Activated CD8-positive, alpha-beta T cell treated with anti-CD3 and anti-CD28 coated beads, Interleukin-2, amount 10 ng/mL, durations not matched to agents 7 days and 5 days (primary cell): ENCODE measurements around the gene CATSPER1. TPM values are rescaled to one million over a fixed set of nuclear protein-coding genes. Genes with fewer than 3 reads are reported as not detected.
"Not testable (repeated sequence)": the region's sequence is repeated elsewhere in the genome, so short reads cannot be mapped to it uniquely, and the experiment has no call there.

Experiments
- ATAC-seq: fragments of 150-1000 bp; cut with Tn5 transposase; one replicate; pipeline ENCODE4 v1.10.0; 2021; ENCODE audit warnings: moderate library complexity
- CTCF ChIA-PET: fragments of 350-600 bp; sonication (Branson Sonifier 250); formaldehyde crosslinking; loops from one replicate; lab custom pipeline; 2021; ENCODE audit warnings: antibody characterized with exemption; lab: Charles Lee
- POLR2A ChIA-PET: fragments of 350-600 bp; sonication (Branson Sonifier 250); formaldehyde crosslinking; loops from one replicate; lab custom pipeline; 2021; ENCODE audit warnings: antibody characterized with exemption; lab: Charles Lee
- DNase-seq: peaks from one replicate; pipeline ENCODE4 v3.0.0-alpha.2; 2020
- H3K27ac Mint-ChIP-seq: one replicate; pipeline ENCODE4 v1.8.0; 2021; ENCODE audit warnings: mild to moderate bottlenecking, mixed read lengths
- H3K27me3 Mint-ChIP-seq: one replicate; pipeline ENCODE4 v1.8.0; 2021; ENCODE audit warnings: low read depth, mixed read lengths
- H3K36me3 Mint-ChIP-seq: one replicate; pipeline ENCODE4 v1.8.0; 2021; ENCODE audit warnings: low read depth, mixed read lengths
- H3K4me1 Mint-ChIP-seq: one replicate; pipeline ENCODE4 v1.8.0; 2021; ENCODE audit warnings: low read depth, mixed read lengths
- H3K4me3 Mint-ChIP-seq: one replicate; pipeline ENCODE4 v1.8.0; 2021; ENCODE audit warnings: mild to moderate bottlenecking, mixed read lengths
- H3K9me3 Mint-ChIP-seq: one replicate; pipeline ENCODE4 v1.8.0; 2022; ENCODE audit warnings: mixed read lengths; ENCODE audit not compliant: insufficient read depth
- total RNA-seq, 2 experiments: library from RNA; stranded (reverse); gene quantifications; one replicate each; pipeline ENCODE4 v1.2.3, GENCODE V29; 2021

The CATSPER1 gene
- total RNA-seq, 2 experiments from 2014 or later, result not detected

DNA sequence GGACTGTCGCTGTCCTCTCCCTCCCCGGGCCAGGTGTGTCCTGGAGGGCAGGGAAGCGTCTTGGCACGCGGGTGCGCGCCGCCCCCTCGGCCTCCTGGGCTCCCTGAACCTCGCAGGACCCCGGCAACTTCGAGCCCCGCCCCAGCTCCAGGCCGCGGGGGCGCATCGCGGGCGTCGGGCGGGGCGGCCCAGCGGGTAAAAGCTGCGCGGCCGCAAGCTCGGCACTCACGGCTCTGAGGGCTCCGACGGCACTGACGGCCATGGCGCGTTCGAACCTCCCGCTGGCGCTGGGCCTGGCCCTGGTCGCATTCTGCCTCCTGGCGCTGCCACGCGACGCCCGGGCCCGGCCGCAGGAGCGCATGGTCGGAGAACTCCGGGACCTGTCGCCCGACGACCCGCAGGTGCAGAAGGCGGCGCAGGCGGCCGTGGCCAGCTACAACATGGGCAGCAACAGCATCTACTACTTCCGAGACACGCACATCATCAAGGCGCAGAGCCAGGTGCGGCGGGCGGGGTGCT, 14.4 kb downstream of the CATSPER1 start, which contains the start of gene CST6:
Gene CST6 (plus strand): TSS at position 224 of the 519 bp plus-strand sequence. CDS start 37 bp downstream, at position 261.
- no peak for DNase-seq
- Mint-ChIP-seq H3K4me3 (no peak within 1 kb of the TSS), H3K9me3 (no peaks in the 10 kb centered on the region), H3K36me3 (no peaks in the 10 kb centered on the region), H3K27me3 (peaks cover 27% of the 10 kb centered on the region), H3K27ac (no peak within 1 kb of the TSS), H3K4me1 (peaks cover 3% of the 10 kb centered on the region)
- ChIA-PET CTCF (interaction anchor here (1.0 to 1.6 kb wide), 4 partner anchors 10 to 57 kb away, joined by 5 to 8 read pairs (median 6); no protein-coding TSS in a partner anchor), POLR2A (interaction anchor here (1.1 to 1.4 kb wide), 2 partner anchors 9 to 41 kb away, joined by 3 to 7 read pairs; partner anchors contain the start of genes BANF1 and EIF1AD)
- peak; percentile 31 for ATAC-seq

DNA sequence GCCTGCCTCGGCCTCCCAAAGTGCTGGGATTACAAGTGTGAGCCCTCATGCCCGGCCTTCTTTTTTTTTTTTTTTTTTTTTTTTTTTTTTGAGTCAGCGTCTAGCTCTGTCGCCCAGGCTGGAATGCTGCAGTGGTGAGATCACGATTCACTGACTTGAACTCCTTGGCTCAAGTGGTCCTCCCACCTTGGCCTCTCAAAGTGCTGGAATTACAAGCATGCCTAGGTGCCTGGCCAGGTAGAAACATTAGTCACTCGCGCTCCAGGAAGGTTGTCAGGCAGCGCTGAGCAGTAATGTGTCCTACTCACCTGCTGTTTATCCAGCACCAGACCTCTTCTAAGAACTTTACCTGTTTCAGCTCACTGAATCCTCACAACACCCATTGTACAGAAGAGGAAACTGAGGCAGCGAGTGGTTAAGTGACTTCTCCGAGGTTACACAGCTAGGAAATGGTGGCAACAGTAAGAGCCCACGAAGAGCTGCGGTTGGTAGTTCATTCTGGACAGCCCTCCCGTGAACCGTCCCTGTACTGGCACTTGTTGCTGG, 15.0 kb downstream of the CATSPER1 start:
- ChIA-PET CTCF (interaction anchor here (1.0 to 1.6 kb wide), 4 partner anchors 11 to 57 kb away, joined by 5 to 8 read pairs (median 6); no protein-coding TSS in a partner anchor), POLR2A (interaction anchor here (1.1 to 1.4 kb wide), 2 partner anchors 9 to 41 kb away, joined by 3 to 7 read pairs; partner anchors contain the start of genes BANF1 and EIF1AD)
- Mint-ChIP-seq H3K36me3 (no peaks in the 10 kb centered on the region), H3K4me3 (no peak overlapping the region), H3K27me3 (peaks cover 27% of the 10 kb centered on the region), H3K27ac (no peak overlapping the region), H3K9me3 (no peaks in the 10 kb centered on the region), H3K4me1 (peaks cover 3% of the 10 kb centered on the region)
- no peak for ATAC-seq
- DNase-seq, result no peak

DNA sequence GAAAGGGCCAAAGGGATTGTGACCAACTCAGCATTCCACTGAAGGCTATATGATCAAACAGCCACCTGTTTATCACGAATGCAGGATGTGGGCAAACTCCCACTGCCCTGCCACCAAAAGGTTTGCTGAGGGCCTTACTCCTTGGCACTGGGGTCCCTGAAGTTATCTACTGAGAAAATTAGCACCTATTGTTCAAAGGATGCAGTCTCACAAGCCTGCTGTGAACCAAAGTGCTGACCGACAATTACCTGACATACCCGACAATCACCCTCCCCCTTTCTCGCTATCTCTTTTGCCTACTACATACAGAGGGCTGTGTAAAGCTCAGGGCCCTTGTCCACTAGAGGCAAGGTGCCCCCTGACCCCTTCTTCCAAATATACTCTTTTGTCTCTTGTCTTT, 16.2 kb downstream of the CATSPER1 start:
- H3K4me1 Mint-ChIP-seq, H3K9me3 Mint-ChIP-seq, DNase-seq, POLR2A ChIA-PET, H3K27ac Mint-ChIP-seq, H3K4me3 Mint-ChIP-seq, ATAC-seq, H3K36me3 Mint-ChIP-seq: not testable (repeated sequence)
- peaks cover 27% of the 10 kb centered on the region for H3K27me3 Mint-ChIP-seq
- CTCF ChIA-PET, result interaction anchor here (1.5 kb wide), 1 partner anchor 13 kb away, joined by 11 read pairs; no protein-coding TSS in a partner anchor

DNA sequence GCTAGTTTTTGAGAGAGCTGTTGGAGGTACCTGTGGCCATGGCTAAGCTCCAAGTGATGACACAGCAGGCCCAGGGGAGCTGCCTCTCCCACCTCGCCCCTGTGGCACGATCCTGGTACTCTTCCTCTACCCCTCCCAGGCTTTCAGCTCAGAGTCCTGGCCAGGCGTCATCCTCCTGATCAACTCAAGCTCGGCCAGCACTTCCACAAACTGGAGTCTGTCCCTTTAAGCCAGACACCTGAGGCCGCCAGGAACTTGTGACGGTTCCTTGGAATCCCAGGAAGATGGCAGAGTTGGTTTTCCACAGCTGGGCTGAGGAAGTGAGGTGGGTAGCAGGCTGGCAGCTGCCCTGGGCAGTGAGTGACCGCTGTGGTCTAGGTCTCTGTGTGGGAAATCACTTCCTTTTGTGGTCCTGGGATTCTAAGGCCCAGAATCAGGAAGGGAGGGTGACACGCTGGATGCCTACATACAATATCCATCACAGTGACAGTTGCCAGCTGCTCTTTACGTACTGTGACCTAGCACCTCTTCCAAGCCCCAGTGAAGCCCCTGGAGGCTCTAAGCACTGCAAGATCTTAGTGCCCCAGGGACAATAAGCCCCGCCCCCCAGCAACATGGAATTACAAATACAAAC, 17.7 kb downstream of the CATSPER1 start:
- ChIA-PET POLR2A (no interaction called here), CTCF (interaction anchor here (1.1 to 1.8 kb wide), 4 partner anchors 14 to 43 kb away, joined by 3 to 12 read pairs (median 8); partner anchors contain the start of gene SF3B2)
- Mint-ChIP-seq H3K4me3 (no peak overlapping the region), H3K27ac (no peak overlapping the region), H3K27me3 (peaks cover 27% of the 10 kb centered on the region), H3K36me3 (peaks cover 19% of the 10 kb centered on the region), H3K4me1 (peaks cover 14% of the 10 kb centered on the region), H3K9me3 (no peaks in the 10 kb centered on the region)
- no peak for ATAC-seq
- DNase-seq, result no peak

DNA sequence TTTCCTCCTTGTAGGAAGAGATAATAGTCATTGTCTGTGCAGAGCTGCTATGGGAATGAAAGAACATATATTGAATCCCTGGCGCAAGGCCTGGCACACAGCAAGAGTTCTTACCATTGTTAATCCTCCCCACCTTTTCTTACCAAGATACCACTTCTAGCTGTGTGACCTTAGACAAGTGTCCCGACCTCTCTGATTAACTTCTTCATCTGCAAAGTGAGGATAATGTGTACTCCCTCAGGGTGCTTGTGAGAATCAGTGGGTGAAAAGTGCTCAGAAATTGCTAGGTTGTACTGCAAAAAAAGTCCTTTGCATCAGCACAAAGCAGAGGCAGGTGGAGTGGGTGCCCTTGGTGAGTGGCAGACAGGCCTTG, 18.2 kb downstream of the CATSPER1 start:
- Mint-ChIP-seq H3K4me3 (no peak overlapping the region), H3K9me3 (no peaks in the 10 kb centered on the region), H3K27me3 (peaks cover 22% of the 10 kb centered on the region), H3K4me1 (peaks cover 19% of the 10 kb centered on the region), H3K36me3 (peaks cover 24% of the 10 kb centered on the region), H3K27ac (no peak overlapping the region)
- DNase-seq, result no peak
- CTCF ChIA-PET, result interaction anchor here (0.5 to 1.8 kb wide), 4 partner anchors 14 to 61 kb away, joined by 3 to 12 read pairs (median 4); partner anchors contain the start of gene SF3B2
- ATAC-seq, result no peak
- POLR2A ChIA-PET, result no interaction called here

DNA sequence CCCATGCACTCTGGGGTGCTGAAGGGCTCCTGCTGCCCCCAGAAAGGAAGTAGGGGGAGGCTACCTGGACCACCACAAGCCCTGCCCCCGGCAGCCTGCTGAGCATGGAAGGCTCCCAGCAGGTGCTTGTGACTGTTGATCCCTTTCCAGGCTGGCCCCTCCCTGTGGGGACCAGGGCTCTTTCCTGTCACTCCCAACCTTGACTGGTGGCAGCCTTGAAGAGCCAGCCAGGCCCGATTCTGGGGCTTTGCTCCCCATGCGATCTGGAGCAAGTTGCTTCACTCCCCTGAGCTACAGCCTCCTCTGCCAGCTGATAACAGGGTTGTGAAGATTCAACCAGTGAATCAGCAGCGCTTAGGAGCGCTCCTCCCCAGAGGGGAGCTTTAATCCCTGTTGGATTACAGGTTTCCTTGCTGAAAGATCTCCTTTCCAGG, 19.1 kb downstream of the CATSPER1 start:
- ATAC-seq (no peak), DNase-seq (no peak)
- Mint-ChIP-seq H3K36me3 (peaks cover 29% of the 10 kb centered on the region), H3K9me3 (no peaks in the 10 kb centered on the region), H3K4me3 (no peak overlapping the region), H3K27me3 (peaks cover 15% of the 10 kb centered on the region), H3K27ac (no peak overlapping the region), H3K4me1 (peaks cover 23% of the 10 kb centered on the region)
- POLR2A ChIA-PET, result no interaction called here
- CTCF ChIA-PET, result interaction anchor here (1.1 to 1.8 kb wide), 2 partner anchors 15 to 38 kb away, joined by 4 to 12 read pairs; no protein-coding TSS in a partner anchor

DNA sequence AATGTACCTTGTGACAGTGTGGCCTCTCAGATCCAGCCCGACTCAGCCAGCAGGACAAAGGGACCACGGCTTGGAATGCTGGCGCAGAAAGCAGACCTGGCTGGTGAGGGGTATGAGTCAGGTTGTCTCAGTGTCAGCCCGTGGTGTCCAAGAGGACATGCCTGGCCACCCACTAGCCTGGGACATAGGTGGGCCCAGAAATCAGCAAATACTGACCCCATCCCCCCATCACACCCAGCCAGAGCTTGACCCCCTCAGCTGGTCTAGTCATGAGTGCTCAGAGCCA, 19.4 kb downstream of the CATSPER1 start:
- Mint-ChIP-seq H3K9me3 (no peaks in the 10 kb centered on the region), H3K4me1 (peaks cover 24% of the 10 kb centered on the region), H3K4me3 (no peak overlapping the region), H3K36me3 (peaks cover 32% of the 10 kb centered on the region), H3K27me3 (peaks cover 12% of the 10 kb centered on the region), H3K27ac (no peak overlapping the region)
- POLR2A ChIA-PET, result no interaction called here
- ATAC-seq (no peak), DNase-seq (no peak)
- CTCF ChIA-PET, result interaction anchor here (1.8 kb wide), 1 partner anchor 16 kb away, joined by 12 read pairs; no protein-coding TSS in a partner anchor

DNA sequence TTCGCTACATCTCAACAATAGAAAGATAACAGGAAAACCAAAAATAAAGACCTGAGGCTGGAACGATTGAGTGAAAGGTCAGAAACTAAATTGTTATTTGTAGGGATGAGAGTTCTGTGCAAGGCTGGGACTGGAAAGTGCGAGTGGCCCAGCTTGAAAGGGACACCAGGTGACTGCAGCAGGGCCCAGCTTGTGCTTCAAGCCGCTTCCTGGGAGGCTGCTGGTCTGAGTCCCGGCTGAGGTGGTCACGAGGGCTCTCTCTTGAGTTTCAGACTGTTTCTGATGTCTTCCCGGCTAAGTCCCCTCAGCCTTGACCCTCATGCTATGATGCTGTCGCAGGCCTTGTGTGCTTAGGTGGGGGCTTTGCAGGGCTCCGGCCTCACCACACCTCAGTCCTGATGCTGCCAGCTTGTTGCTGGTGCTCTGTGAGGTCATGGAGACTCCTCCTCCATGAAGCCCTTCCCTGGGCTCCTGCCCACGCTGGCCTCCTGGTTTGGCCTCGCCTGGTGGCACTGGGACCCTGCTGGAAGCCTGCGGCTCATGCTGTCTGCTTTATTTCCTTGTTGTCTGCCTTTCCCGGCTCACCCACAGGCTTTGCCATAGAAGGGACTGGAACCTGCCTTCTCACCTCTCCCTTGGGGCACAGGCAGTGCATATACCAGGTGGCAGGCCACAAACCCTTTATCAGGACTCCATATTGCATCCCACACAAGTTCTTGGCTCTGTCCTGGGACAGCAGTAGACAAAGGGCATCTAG, 20.0 kb downstream of the CATSPER1 start:
- Mint-ChIP-seq H3K27ac (no peak overlapping the region), H3K4me3 (no peak overlapping the region), H3K27me3 (peaks cover 9% of the 10 kb centered on the region), H3K36me3 (peaks cover 36% of the 10 kb centered on the region), H3K4me1 (peaks cover 21% of the 10 kb centered on the region), H3K9me3 (no peaks in the 10 kb centered on the region)
- POLR2A ChIA-PET, result no interaction called here
- CTCF ChIA-PET, result no interaction called here
- DNase-seq (no peak), ATAC-seq (no peak)

DNA sequence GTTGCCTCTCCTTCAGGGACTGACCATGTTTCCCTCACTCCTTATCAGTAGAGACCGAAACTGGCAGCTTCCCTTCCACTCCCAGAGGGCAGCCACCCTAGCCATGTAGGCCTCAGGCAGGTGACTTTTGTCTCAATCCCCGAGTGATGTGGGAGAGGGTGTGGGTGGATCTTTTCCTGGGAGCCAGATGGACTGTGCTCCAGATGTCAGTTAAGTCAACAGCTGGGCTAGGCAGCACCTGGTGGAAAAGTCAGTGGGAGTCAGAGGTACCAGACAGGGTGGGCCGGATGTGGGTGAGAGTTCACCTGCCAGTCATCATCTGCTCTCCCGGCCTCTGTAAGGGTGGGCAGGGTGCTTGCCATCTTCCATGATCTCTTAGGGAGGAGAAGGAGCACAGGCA, 22.1 kb downstream of the CATSPER1 start:
- Mint-ChIP-seq H3K27ac (peak overlapping the region; percentile 69), H3K27me3 (no peaks in the 10 kb centered on the region), H3K9me3 (no peaks in the 10 kb centered on the region), H3K36me3 (peaks cover 49% of the 10 kb centered on the region), H3K4me1 (peaks cover 39% of the 10 kb centered on the region), H3K4me3 (peak overlapping the region; percentile 58)
- no peak for DNase-seq
- no peak for ATAC-seq
- ChIA-PET CTCF (interaction anchor here (1.2 kb wide), 1 partner anchor 41 kb away, joined by 4 read pairs; no protein-coding TSS in a partner anchor), POLR2A (interaction anchor here (0.6 to 0.9 kb wide), 2 partner anchors 18 to 1788 kb away, joined by 3 read pairs; no protein-coding TSS in a partner anchor)

DNA sequence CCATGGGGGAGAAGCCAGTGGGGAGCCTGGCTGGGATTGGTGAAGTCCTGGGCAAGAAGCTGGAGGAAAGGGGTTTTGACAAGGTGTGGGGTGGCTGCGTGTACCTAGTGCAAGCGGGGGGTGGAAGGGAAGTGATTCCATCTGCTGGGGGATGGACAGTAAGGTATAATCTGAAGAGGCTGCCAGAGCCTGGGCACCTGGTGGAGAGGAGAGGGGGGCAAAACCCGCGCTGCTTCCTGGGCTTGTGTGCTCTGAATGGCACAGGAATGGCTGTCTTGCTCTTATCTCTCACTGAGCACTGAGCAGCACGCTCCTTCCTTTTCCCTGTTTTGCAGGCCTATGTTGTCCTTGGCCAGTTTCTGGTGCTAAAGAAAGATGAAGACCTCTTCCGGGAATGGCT, 23.0 kb downstream of the CATSPER1 start:
- Mint-ChIP-seq H3K4me3 (peak overlapping the region; percentile 96), H3K4me1 (peaks cover 42% of the 10 kb centered on the region), H3K27me3 (no peaks in the 10 kb centered on the region), H3K9me3 (no peaks in the 10 kb centered on the region), H3K36me3 (peaks cover 58% of the 10 kb centered on the region), H3K27ac (peak overlapping the region; percentile 98)
- ChIA-PET CTCF (interaction anchor here (1.1 to 1.5 kb wide), 7 partner anchors 10 to 143 kb away, joined by 3 to 15 read pairs (median 6); partner anchors contain the start of genes CCDC85B, FIBP, MUS81 and SF3B2), POLR2A (interaction anchor here (0.7 to 1.9 kb wide), 8 partner anchors 10 to 503 kb away, joined by 3 to 9 read pairs (median 5); partner anchors contain the start of genes CCDC85B and FIBP)
- DNase-seq (no peak), ATAC-seq (no peak)
